Muscle layer of colon (tissue), 2 donors: ENCODE data around the gene ZNF689.
A peak's percentile ranks its signal among the peaks of the same experiment; 100 is the strongest.

ENCODE experiments used
- H3K27ac ChIP-seq: one replicate; pipeline ENCODE4 v1.7.0; 2013; ENCODE audit warnings: low read depth, mild to moderate bottlenecking, low read length, moderate library complexity
- H3K27me3 ChIP-seq, 2 donors: one replicate each; pipeline ENCODE4 v1.7.0; 2013; ENCODE audit warnings: low read length in 2 of 2, mild to moderate bottlenecking in 2 of 2; ENCODE audit not compliant: insufficient read depth in 2 of 2, control insufficient read depth in 1 of 2
- H3K36me3 ChIP-seq: one replicate; pipeline ENCODE4 v1.7.0; 2013; ENCODE audit warnings: mild to moderate bottlenecking, low read length; ENCODE audit not compliant: insufficient read depth
- H3K4me1 ChIP-seq: one replicate; pipeline ENCODE4 v1.7.0; 2013; ENCODE audit warnings: mild to moderate bottlenecking, low read length; ENCODE audit not compliant: insufficient read depth
- H3K4me3 ChIP-seq, 2 donors: one replicate each; pipeline ENCODE4 v1.7.0; 2013; ENCODE audit warnings: low read length in 2 of 2, low read depth in 1 of 2, mild to moderate bottlenecking in 1 of 2, moderate library complexity in 1 of 2
- H3K9ac ChIP-seq: one replicate; pipeline ENCODE4 v1.7.0; 2013; ENCODE audit warnings: low read length
- H3K9me3 ChIP-seq: one replicate; pipeline ENCODE4 v1.7.0; 2013; ENCODE audit warnings: mild to moderate bottlenecking, low read length
- donor health status: abdominal sarcoma.
- donor health status: Adenocarcinoma of cecum.

ZNF689 gene

GRCh38 chr16:30569281-30569680 lies 40.9 kb downstream of the ZNF689 start:
- Histone ChIP-seq H3K27me3 (no peaks in the 10 kb centered on the region), H3K9me3 (no peaks in the 10 kb centered on the region), H3K4me3 (no peak overlapping the region), H3K36me3 (no peaks in the 10 kb centered on the region), H3K4me1 (peaks cover 11% of the 10 kb centered on the region), H3K27ac (no peak overlapping the region), H3K9ac (no peak overlapping the region)

- H3K27ac ChIP-seq, result no peak overlapping the region
- no peak overlapping the region for H3K4me3 ChIP-seq
- peaks cover 11% of the 10 kb centered on the region for H3K4me1 ChIP-seq
- H3K27me3 ChIP-seq, result no peaks in the 10 kb centered on the region
- no peaks in the 10 kb centered on the region for H3K36me3 ChIP-seq
- no peaks in the 10 kb centered on the region for H3K9me3 ChIP-seq
- no peak overlapping the region for H3K9ac ChIP-seq
Measured at GRCh38 chr16:30567991-30568638, 42.1 kb downstream of the ZNF689 start.

- Histone ChIP-seq H3K4me3 (no peak overlapping the region), H3K27me3 (no peaks in the 10 kb centered on the region), H3K36me3 (no peaks in the 10 kb centered on the region), H3K4me1 (peaks cover 8% of the 10 kb centered on the region), H3K9ac (no peak overlapping the region), H3K9me3 (no peaks in the 10 kb centered on the region), H3K27ac (no peak overlapping the region)
Measured at GRCh38 chr16:30567160-30567990, 42.8 kb downstream of the ZNF689 start.

- H3K9ac ChIP-seq, result no peak overlapping the region
- H3K9me3 ChIP-seq, result no peaks in the 10 kb centered on the region
- H3K4me1 ChIP-seq, result peaks cover 5% of the 10 kb centered on the region
- H3K27me3 ChIP-seq, result no peaks in the 10 kb centered on the region
- H3K36me3 ChIP-seq, result no peaks in the 10 kb centered on the region
- no peak overlapping the region for H3K27ac ChIP-seq
- H3K4me3 ChIP-seq, result no peak overlapping the region
Measured at GRCh38 chr16:30566531-30566930, 43.7 kb downstream of the ZNF689 start.

- Histone ChIP-seq H3K4me1 (peaks cover 5% of the 10 kb centered on the region), H3K27me3 (no peaks in the 10 kb centered on the region), H3K27ac (no peak overlapping the region), H3K9ac (no peak overlapping the region), H3K9me3 (no peaks in the 10 kb centered on the region), H3K4me3 (no peak overlapping the region), H3K36me3 (no peaks in the 10 kb centered on the region)
Measured at GRCh38 chr16:30565984-30566383, 44.2 kb downstream of the ZNF689 start.

- H3K9ac ChIP-seq, result no peak overlapping the region
- H3K27ac ChIP-seq, result no peak overlapping the region
- peaks cover 5% of the 10 kb centered on the region for H3K4me1 ChIP-seq
- no peak overlapping the region for H3K4me3 ChIP-seq
- no peaks in the 10 kb centered on the region for H3K9me3 ChIP-seq
- no peaks in the 10 kb centered on the region for H3K27me3 ChIP-seq
- no peaks in the 10 kb centered on the region for H3K36me3 ChIP-seq
Measured at GRCh38 chr16:30565526-30565925, 44.7 kb downstream of the ZNF689 start.

- Histone ChIP-seq H3K27me3 (no peaks in the 10 kb centered on the region), H3K4me3 (no peak overlapping the region), H3K9me3 (no peaks in the 10 kb centered on the region), H3K27ac (no peak overlapping the region), H3K4me1 (peaks cover 4% of the 10 kb centered on the region), H3K36me3 (no peaks in the 10 kb centered on the region), H3K9ac (no peak overlapping the region)
Measured at GRCh38 chr16:30562021-30562420, 48.2 kb downstream of the ZNF689 start.

- Histone ChIP-seq H3K27ac (peak overlapping the region; percentile 12), H3K4me3 (peak overlapping the region; percentile 49 to 68), H3K36me3 (no peaks in the 10 kb centered on the region), H3K9me3 (no peaks in the 10 kb centered on the region), H3K4me1 (peaks cover 6% of the 10 kb centered on the region), H3K9ac (peak overlapping the region; percentile 39), H3K27me3 (no peaks in the 10 kb centered on the region)
Measured at GRCh38 chr16:30561089-30561816, 48.9 kb downstream of the ZNF689 start.

GRCh38 chr16:30559690-30560089 lies 50.5 kb downstream of the ZNF689 start:
- H3K27ac ChIP-seq, result no peak overlapping the region

GRCh38 chr16:30558789-30559377 lies 51.3 kb downstream of the ZNF689 start:
- no peak overlapping the region for H3K9ac ChIP-seq
- H3K4me1 ChIP-seq, result peaks cover 6% of the 10 kb centered on the region

More at GRCh38 chr16:30559690-30560089, 50.5 kb downstream of the ZNF689 start:
- no peak overlapping the region for H3K9ac ChIP-seq
- H3K27me3 ChIP-seq, result no peaks in the 10 kb centered on the region
- H3K4me3 ChIP-seq, result no peak overlapping the region
- peaks cover 4% of the 10 kb centered on the region for H3K36me3 ChIP-seq
- H3K4me1 ChIP-seq, result peaks cover 6% of the 10 kb centered on the region
- no peaks in the 10 kb centered on the region for H3K9me3 ChIP-seq

More at GRCh38 chr16:30558789-30559377, 51.3 kb downstream of the ZNF689 start:
- H3K9me3 ChIP-seq, result no peaks in the 10 kb centered on the region
- H3K27ac ChIP-seq, result peak overlapping the region; percentile 95
- peak overlapping the region in 1 of 2 donors; percentile 63 for H3K4me3 ChIP-seq
- no peaks in the 10 kb centered on the region for H3K27me3 ChIP-seq
- peaks cover 12% of the 10 kb centered on the region for H3K36me3 ChIP-seq
